ENCODE data around the gene PDE7B. TPM values are rescaled to one million over a fixed set of nuclear protein-coding genes. Genes with fewer than 3 reads are reported as not detected.

PDE7B gene
- total RNA-seq, 1 experiment from 2014 or later = not detected

- DNase-seq = no peak
- H3K9me2 ChIP-seq (replicated peaks; ENCODE audit: insufficient read depth, low read length) = no peaks in the 10 kb centered on the region
- H4K20me1 ChIP-seq (ENCODE audit: insufficient read depth, low read depth, low read length) = 0 out of 2 replicates have a peak, but pooled peaks cover 5% of the 10 kb centered on the region
These were observed 381.2 kb downstream of the PDE7B start for GRCh38 chr6:136232701-136233100.

GRCh38 chr6:136235233-136235564 is 383.7 kb downstream of the PDE7B start:
- Histone ChIP-seq H3K9me3 (ENCODE audit: low read length) (no peaks in the 10 kb centered on the region), H3K27me3 (ENCODE audit: low read length) (no peaks in the 10 kb centered on the region), H3K4me2 (ENCODE audit: low read depth, low read length, poor library complexity, severe bottlenecking) (no peak overlapping the region), H3K9me2 (replicated peaks; ENCODE audit: insufficient read depth, low read length) (no peaks in the 10 kb centered on the region), H3K27ac (ENCODE audit: low read length) (no peak overlapping the region), H3K79me2 (ENCODE audit: low read length) (no peaks in the 10 kb centered on the region; the same call in 1 of the 2 replicates), H3K9ac (ENCODE audit: low read length) (no peak overlapping the region), H3K36me3 (ENCODE audit: insufficient read depth, low read length) (peaks cover 36% of the 10 kb centered on the region; the same call in 1 of the 2 replicates), H3K4me1 (ENCODE audit: low read length) (no peaks in the 10 kb centered on the region), H2AFZ (ENCODE audit: low read length) (no peak overlapping the region), H4K20me1 (ENCODE audit: insufficient read depth, low read depth, low read length) (0 out of 2 replicates have a peak, but pooled peaks cover 5% of the 10 kb centered on the region), H3K4me3 (ENCODE audit: low read length) (no peak overlapping the region)
- DNase-seq = no peak

More at GRCh38 chr6:136232701-136233100, 381.2 kb downstream of the PDE7B start:
- Histone ChIP-seq H3K27ac (ENCODE audit: low read length) (no peak overlapping the region), H3K79me2 (ENCODE audit: low read length) (no peaks in the 10 kb centered on the region), H3K4me1 (ENCODE audit: low read length) (peaks cover 5% of the 10 kb centered on the region), H3K4me2 (ENCODE audit: low read depth, low read length, poor library complexity, severe bottlenecking) (no peak overlapping the region), H3K27me3 (ENCODE audit: low read length) (no peaks in the 10 kb centered on the region), H2AFZ (ENCODE audit: low read length) (no peak overlapping the region), H3K4me3 (ENCODE audit: low read length) (no peak overlapping the region), H3K36me3 (ENCODE audit: insufficient read depth, low read length) (peaks cover 24% of the 10 kb centered on the region; the same call in 1 of the 2 replicates), H3K9me3 (ENCODE audit: low read length) (no peaks in the 10 kb centered on the region), H3K9ac (ENCODE audit: low read length) (no peak overlapping the region)

GRCh38 chr6:136236466-136237293 is 385.2 kb downstream of the PDE7B start:
- H3K9me2 ChIP-seq (replicated peaks; ENCODE audit: insufficient read depth, low read length) = no peaks in the 10 kb centered on the region
- no peaks in the 10 kb centered on the region; the same call in 1 of the 2 replicates for H3K79me2 ChIP-seq (ENCODE audit: low read length)
- no peaks in the 10 kb centered on the region for H3K9me3 ChIP-seq (ENCODE audit: low read length)
- no peak overlapping the region for H3K4me3 ChIP-seq (ENCODE audit: low read length)
- H3K36me3 ChIP-seq (ENCODE audit: insufficient read depth, low read length) = peaks cover 42% of the 10 kb centered on the region
- DNase-seq = no peak
- H3K9ac ChIP-seq (ENCODE audit: low read length) = no peak overlapping the region
- no peak overlapping the region for H3K4me2 ChIP-seq (ENCODE audit: low read depth, low read length, poor library complexity, severe bottlenecking)
- no peaks in the 10 kb centered on the region for H3K4me1 ChIP-seq (ENCODE audit: low read length)
- no peak overlapping the region for H2AFZ ChIP-seq (ENCODE audit: low read length)
- 0 out of 2 replicates have a peak, but pooled peaks cover 5% of the 10 kb centered on the region for H4K20me1 ChIP-seq (ENCODE audit: insufficient read depth, low read depth, low read length)
- no peaks in the 10 kb centered on the region for H3K27me3 ChIP-seq (ENCODE audit: low read length)
- no peak overlapping the region for H3K27ac ChIP-seq (ENCODE audit: low read length)

GRCh38 chr6:136244061-136244616 is 392.6 kb downstream of the PDE7B start:
- Histone ChIP-seq H3K9me3 (ENCODE audit: low read length) (no peaks in the 10 kb centered on the region), H3K27me3 (ENCODE audit: low read length) (no peaks in the 10 kb centered on the region), H3K9ac (ENCODE audit: low read length) (no peak overlapping the region), H3K27ac (ENCODE audit: low read length) (no peak overlapping the region), H2AFZ (ENCODE audit: low read length) (no peak overlapping the region), H3K36me3 (ENCODE audit: insufficient read depth, low read length) (peaks cover 60% of the 10 kb centered on the region), H4K20me1 (ENCODE audit: insufficient read depth, low read depth, low read length) (no peaks in the 10 kb centered on the region), H3K4me1 (ENCODE audit: low read length) (peaks cover 6% of the 10 kb centered on the region), H3K79me2 (ENCODE audit: low read length) (peaks cover 52% of the 10 kb centered on the region), H3K4me2 (ENCODE audit: low read depth, low read length, poor library complexity, severe bottlenecking) (no peak overlapping the region), H3K4me3 (ENCODE audit: low read length) (no peak overlapping the region), H3K9me2 (replicated peaks; ENCODE audit: insufficient read depth, low read length) (no peaks in the 10 kb centered on the region)
- DNase-seq = no peak

Data from Karpas-422 (cell line).